ENCODE data around the gene ST6GALNAC2.

ST6GALNAC2 gene

DNA sequence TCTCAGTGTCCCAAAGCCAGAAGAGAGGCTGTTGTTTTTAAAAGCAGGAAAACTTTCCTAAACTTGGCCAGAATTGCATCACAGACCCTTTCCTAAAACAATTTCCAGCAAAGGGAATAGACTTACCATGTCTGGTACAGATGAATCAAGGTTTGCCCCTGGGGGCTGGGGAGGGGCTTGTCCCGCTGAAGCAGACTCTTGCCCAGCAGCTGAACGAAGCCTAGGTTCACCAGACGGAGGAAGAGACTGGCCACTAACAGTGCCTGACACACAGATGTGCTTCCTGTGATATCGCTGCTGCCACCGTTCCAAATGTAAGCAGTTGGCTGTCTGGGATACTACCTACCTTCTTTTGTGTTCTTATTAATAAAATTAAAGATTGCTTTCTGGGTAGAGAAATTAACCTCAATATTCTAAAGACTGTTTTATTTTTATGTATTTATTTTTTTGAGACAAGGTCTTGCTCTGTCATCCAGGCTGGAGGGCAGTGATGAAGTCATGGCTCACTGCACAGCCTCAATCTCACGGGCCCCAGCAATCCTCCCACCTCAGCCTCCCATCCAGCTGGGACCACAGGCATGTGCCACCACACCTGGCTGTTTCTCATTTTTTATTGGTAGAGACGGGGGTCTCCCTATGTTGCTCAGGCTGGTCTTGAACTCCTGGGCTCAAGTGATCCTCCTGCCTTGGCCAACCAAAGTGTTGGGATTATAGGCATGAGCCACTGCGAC is 32.3 kb downstream of the ST6GALNAC2 start:
- no peak for DNase-seq

DNA sequence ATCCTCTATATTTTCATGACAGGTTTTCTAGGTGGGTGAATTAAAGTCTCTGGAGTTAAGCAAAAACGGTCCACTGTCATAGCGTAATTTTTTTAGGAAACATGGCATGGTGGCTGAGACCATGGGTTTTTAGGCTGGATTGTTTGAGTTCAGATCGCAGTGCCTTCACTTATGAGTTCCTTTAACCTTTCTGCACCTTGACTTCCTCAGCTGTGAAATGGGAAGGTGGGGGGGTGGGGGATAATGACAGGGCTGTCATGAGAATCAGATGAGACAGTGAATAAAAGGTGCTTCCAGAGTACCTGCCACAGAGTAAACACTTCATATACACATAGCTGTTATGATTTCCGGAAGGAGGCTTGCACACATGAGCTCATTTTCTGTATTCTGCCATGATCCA is 34.0 kb downstream of the ST6GALNAC2 start:
- DNase-seq: no peak

DNA sequence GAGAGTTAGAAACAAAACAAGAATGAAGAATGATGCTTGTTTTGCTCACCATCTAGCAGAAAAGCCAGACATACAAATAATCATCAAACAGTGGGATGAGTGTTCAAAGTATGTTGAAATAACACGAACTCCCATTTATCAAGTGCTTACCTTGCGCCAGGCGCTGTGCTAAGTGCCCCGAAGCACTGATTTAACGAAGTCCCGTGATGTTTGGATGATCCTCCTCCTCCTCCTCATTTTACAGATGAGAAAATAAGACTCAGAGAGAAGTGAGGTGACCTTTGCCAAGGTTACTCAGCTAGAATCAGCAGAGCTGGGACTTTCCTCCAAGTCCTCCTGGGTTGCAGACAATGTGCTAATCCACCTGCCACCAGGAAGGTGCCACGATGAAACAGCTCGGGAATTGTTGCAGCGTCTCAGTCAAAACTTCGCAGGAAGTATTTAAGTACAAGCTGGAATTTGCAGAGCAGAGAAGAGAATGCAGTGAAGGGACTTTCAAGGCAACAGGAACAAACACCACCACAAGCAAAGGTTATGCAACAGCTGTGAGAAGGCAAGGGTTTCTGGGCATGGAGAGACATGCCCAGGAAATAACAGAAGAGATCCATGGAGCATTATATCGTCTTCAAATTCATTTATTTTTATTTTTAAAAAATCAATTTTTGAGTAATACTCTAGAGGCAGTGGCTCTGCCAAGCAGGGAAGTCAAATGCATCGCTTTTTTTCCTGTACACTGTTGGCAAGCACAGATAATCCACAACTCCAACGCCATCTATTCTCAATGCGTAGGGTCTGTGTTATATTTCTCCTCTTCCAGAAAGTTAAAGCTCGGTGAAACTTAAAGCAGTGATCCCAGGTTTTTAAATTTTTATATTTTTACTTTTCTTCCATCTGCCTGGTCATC is 34.7 kb downstream of the ST6GALNAC2 start:
- no peak for DNase-seq

DNA sequence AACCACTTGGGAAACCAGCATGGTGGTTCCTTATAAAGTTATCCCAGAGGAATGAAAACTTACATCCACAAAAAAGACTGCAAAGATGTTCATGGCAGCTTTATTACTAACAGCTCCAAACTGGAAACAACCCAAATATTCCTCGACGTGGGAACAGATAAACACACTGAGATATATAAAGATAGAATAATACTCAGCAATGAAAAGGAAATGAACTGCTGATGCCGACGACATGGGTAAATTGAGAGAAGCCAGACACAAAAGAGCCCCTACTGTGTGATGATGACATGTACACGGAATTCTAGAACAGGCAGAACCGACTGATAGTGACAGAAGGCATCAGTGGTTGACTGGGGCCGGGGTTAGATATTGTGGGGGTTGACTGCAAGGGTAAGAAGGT is 36.1 kb downstream of the ST6GALNAC2 start:
- no peak for DNase-seq

DNA sequence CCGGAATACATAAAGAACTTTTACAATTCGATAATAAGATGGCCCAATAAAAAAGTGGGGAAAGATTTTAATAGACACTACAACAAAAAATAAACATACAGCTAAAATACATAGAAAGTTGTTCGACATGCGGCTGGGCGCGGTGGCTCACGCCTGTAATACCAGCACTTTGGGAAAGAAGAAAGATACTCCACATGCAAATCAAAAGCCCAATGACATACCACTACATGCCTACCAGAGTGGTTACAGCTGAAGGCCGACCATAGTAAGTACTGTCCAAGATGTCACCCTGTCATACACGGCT is 36.5 kb downstream of the ST6GALNAC2 start:
- no peak for DNase-seq

DNA sequence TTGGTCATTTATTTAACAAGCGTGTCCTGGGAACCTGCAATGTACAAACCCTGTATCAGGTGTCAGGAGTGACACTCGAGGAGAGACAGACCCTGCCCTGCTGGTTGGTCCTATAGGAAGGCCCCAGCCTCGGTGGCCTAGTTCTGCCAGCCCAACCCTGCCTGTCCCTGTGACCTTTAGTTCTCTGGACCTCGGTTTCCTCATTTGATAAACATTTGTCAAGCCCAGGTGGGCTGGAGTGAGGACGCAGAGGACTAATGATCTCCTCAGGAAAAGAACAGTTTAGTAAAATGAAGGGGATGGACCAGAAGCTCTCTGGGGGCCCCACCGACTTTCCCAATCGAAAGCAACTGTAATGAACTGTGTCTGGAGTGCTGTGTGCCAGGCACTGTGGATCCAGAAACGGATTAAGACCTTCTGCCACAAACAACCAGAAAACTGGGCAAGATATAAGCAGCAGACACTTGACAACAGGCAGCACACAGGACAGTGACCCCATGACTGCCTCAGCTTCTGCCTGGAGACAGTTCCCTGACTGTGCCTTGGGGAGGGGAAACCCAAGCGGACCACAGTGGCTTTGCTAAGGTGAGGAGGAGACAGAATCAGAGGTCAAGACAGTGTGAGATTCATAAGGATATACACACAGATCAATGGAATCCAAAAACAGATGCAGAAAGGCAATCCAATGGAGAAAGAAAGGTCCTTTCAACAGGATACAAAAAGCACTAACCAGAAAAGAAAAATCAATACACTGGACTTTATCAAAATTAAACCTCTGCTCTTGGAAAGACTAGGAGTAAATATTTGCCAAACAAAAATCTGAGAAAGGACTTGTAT is 37.1 kb downstream of the ST6GALNAC2 start:
- no peak for DNase-seq

DNA sequence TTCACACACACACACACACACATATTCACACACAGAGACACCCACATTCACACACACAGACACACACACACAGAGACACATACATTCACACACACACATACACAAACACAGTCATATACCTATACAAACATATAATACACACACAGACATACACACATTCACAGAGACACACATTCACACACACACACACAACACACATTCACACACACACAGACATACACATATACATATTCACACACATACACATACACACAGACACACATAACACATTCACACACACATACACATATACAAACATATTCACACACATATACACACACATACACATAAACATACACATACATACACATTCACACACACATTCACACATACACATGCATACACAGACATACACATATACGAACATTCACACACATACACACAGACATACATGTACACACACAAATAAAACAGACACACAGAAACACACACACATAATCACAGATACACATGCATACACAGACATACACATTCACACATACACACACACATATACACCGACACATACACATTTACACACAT is 37.9 kb downstream of the ST6GALNAC2 start:
- no peak for DNase-seq

DNA sequence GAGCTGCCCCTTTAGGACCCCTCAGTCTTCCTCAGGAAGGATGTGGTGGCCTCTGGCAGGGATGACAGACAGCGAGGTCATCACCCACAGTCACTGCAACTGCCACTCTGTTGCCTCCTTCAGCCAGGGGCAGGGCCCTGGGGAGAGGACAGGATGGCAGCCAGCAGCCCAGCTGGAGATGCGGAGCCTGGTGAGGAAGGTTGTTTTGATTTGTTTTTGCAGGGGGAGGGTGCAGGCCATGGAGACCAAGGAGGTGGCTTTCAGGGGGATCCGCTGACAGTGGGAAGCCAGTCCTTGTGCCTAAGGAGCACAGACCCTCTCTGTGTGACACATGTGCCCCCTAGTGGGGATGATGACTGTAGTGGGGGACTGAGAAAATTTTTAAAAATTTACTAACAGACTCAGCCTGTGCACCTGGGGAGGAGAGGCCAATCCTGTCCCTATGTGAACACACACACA is 38.4 kb downstream of the ST6GALNAC2 start:
- peak; percentile 62 for DNase-seq

DNA sequence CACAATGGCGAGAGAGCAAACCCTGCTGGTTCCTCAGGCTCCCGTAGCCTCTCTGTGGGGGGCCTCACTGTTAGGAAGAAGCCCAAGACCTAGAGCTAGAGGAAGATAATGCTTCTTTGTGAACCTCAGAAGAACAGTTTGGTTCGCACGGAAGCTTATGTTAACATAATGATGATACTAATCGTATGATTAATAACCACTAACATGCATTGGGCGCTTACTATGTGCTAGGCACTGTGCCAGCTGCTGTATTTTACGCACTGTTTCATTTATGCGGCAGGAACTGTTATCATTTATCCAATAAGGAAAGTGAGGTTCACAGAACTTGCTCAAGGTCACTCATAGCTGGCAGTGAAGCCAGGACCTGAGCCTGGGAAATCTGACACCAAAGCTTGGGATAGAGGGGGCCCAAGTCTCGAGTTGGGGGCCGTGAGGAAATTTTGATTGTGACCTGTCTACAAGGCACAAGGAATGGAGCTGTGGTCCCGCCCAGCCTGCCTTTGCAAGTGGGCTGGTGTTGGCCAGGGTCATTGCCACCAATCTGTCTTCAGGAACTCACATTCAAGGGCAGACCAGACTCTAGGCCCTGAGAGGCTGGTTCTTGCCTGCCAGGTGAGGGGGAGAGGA is 39.0 kb downstream of the ST6GALNAC2 start:
- DNase-seq: no peak

DNA sequence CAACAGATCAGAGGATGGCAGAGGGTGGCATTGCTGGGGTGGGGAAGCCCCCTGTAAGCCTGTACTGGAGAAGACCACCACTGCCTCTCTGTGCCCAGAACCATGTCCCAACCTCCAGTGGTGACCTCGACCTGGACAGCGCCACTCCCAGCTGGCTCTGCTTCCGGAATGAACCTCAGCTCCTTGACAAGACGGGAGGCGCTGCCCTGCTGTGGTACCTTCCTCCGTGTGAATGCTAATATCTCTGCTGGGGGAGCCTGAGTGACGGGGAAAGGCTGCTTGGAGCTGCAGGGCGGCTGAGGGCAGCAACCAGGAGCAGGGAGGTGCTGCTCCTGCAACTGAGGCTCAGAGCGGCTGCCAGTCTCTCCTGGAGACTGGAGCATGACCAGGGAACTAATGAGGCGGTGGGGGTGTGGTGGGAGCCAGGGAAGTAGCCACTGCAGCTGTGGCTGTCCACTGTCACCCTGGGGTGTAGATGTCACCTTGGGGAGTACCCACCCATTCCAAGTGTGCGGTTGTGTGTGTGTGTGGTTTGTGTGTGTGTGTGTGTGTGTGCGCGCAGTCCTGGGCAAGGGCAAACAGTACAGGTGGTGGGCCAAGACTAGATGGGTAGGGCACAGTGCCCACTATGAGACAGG is 39.6 kb downstream of the ST6GALNAC2 start:
- DNase-seq: no peak

DNA sequence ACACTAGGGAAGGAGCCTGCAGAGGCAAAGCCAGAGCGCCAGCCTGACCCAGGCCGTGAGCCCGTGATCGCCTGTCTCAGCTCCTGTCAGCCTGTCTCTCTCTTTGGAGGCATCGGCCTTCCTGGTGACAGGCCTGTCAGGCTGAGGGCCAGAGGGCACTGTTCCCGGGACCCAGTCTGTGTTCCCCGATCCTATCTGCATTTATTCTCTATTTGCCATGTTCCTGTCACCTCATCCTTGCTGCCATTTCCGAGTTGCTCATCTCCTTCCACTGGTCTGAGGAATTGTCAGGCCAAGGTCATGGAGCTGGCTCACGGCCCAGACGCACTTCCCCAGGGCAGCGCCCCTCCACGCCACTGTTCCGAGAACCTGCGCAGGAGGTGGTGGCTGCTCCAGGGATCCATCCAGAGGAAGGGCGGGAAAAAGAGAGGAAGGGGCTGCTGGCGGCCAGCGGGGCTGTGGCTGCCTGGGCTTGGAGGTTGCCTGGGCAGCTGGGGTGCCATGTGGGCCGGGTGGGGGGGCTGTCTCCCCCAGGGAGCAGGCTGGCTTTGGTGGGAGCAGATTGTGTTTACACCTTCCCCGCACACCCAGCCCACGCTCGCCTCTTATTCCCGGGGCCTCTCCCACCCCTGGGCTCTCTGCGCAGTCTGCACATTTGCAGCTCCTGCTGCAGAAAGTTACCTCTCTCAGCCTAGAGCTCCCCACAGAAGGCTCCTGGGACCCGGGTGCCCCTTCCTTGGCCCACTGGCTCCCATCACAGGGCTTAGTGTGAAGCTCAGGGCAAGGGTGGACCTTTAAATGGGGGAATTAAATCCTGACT is 40.9 kb downstream of the ST6GALNAC2 start:
- no peak for DNase-seq

DNA sequence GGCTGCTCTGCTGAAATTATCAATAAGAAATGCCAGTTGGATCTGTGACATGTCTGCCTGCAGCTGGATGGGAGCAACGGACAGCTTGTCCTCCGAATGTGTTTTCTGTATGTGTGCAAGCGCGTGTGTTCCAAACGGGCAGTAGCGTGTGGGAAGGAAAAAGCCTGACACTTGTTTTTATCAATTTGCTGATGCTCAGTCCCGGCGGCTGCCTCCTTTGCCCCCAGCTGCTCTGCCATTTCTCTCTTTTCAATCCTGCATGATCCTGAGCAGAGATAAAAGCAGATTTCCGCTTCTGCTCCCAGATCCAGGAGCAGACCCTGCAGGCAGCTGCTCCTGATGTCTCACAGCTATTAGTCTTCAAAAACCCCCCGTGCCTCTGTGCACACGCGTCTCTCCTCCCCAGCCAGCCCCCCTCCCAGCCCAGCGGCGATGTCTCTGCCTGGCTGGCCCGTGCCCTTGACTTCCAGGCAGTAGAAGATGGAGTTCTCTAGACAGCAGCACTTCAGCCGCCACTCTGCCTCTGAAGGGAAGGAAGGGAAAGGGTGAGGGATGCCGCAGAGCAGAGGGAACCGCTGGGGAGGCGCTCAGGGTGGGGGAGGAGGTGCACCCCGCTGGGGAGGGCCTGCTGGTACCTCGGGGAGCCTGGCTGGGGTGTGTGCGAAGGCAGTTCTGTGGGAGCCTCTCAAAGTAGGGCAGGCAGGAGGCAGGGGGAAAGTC is 41.7 kb downstream of the ST6GALNAC2 start:
- DNase-seq: peak; percentile 39

DNA sequence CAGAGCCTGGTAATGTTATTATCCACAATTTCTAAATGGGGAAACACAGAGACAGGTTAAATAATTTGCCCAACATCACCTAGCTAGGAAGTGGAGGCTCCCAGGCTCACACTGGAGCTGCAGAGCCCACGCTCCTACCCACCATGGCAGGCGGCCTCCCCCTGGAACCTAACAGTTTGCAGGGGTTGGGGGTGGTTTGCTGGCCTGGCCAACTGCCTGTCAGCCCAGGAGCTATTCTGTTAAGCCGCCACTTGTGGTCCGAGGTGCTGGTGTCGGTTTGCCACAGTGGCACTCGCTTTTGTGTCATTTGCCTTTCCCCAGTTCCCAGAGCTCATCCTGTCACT is 42.2 kb downstream of the ST6GALNAC2 start:
- no peak for DNase-seq

DNA sequence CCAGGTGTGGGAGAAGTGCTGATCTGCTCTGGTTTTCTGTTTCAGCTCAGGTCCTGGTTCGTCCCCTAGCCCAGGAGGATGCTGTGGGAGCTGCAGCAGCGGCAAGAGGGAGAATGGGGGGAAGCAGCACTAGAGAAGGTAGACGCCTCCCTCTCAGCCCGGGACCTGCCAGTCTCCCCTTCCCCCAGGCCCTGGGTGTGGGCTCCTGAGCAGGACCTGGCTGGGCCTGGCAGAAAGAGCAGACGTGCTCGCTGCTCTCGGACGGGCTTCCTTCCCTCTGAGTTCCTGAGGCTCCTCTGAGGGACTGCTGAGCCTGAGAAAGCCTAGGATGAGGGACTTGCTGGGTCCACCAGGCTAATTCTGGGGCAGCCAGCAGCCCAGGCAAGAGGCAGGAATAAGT is 42.7 kb downstream of the ST6GALNAC2 start:
- no peak for DNase-seq

DNA sequence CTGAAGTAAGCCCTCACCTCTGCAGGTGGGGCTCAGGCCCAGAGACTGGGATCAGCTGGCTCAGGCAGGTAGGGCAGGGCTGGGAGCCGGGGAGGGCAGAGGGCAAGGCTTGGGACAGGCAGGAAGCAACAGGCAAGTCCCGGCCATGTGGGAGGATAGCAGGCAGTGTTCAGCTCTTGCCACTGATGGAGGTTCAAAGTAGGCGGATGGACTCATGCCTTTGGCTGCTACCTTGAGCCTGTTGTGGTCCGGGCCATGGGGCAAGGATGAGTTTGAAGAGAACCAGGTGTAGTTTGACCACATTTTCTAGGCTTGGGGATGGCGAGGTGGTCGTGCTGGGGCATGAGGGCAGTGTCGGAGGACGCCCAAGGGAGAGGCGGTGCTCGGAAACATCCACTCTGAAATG is 43.1 kb downstream of the ST6GALNAC2 start:
- DNase-seq: no peak

DNA sequence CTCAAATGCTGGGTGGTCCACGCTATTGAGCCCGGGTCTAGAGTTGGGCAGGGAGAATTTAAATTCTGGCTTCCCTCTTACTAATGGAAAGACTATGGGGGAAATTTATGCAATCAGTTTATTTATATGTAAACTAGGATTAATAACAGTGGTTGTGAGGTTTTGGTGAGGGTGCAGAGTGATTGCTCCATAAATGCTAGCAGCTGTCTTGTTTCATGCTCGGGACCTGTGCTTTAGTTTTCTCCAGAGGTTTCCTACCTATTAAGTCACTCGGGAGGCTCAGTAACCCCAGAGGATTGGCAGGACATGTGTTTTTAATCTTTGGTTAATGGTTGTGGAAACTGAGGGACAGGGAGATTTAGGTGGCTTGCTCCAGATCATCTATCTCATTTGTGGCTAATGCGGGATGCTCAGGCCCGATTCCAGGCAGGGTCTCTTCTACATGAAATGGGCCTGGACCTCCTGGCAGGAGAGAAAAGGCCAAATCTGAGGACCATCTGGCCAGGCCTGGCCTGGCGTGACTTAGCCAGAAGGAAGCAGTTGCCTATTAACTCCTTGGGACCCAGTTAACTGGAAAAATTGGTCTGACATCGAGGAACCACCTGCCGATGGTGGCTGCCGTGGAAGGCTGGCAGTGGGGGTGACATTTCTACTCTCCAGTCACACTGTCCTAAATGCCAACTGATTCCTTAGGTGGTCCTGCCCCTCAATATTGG is 43.8 kb downstream of the ST6GALNAC2 start:
- no peak for DNase-seq

DNA sequence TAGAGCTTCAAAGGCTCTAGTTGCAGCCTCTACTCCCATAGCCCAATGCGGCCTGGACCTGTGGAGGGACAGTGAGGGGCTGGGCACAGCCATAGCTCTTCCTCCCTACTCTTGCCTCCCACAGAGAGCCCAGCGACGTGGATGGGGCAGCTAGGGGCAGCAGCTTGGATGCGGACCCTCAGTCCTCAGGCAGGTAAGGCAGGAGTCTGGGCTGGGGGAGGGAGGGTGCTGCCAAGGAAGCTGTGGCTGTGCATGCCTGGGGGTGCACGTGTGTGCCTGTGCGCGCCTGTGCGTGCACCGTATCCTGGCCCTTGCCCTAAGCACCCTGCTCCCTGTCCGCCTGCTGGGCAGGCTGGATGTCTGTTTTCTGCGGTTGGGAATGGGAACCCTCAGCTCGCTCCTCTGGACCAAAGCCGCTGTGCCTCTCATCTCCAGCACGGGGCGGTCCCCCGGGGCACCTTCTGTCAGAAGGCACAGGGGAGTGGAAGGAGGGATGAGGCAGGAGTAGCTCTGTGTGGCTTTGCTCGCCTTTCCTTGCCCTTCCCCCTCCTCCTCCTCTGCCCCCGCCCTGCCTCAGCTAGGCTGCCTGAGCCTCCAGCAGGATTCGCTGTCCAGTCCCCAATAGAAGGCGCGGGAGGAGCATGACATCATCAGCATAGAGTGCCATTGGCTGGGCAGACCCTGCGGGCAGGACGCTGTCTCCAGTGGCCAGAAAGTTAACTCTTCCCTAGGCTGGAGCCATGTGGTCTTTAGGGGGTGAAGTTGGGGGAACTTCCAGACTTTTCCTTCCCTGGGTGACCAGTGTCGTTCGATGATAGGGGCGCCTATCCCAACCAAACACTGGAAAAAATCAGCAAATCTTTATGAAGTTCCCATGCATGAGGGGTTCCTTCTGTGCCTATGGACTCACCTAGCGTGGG is 45.0 kb downstream of the ST6GALNAC2 start:
- peak; percentile 93 for DNase-seq

DNA sequence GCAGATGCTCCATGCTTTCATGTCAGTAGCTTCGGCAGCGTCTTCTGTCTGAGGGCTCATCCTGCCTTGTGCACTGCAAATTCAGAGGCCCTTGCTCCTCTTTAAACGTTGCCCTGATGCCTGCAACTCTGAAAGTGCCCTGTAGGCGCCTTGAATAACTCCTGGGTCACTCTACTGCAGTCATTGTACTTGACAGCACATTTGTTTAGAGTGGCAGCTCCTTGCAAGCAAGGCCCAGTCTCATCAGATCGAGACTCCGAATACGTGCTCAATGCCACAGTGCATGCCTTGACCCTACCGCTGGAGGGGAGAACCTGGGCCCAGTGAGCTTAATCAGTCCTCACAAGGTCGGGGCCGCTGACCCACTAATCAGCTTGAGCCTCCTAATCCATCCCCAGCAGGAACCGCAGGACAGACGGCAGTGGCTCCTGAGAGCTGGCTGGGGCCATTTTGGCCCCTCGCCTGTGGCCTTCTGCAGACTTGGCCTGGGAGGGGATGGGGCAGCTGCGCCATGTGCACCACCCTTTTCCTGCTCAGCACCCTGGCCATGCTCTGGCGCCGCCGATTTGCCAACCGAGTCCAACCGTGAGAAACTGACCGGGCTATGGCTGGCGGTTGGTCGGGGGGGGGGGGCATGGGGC is 45.9 kb downstream of the ST6GALNAC2 start, which contains the start of gene PRCD:
TSS of gene PRCD (plus strand) at position 414 of the 641 bp plus-strand sequence. CDS start at position 512, 98 bp downstream.
- DNase-seq: no peak
